Neuronal stem cell (in vitro differentiated cells): ENCODE results near the gene PDE11A.

Experiments
- DNase-seq: peaks from one replicate; pipeline ENCODE4 v3.0.0-alpha.2; 2013; ENCODE audit warnings: low spot score
- H2AFZ ChIP-seq: one replicate; pipeline ENCODE4 v1.6.1; 2013; ENCODE audit warnings: mild to moderate bottlenecking, low read length, inconsistent platforms
- H2AK5ac ChIP-seq: 2 replicates; pipeline ENCODE4 v1.6.1; 2013; ENCODE audit warnings: low read depth, mild to moderate bottlenecking, inconsistent platforms, low read length, moderate library complexity, mixed read lengths
- H2BK120ac ChIP-seq: 2 replicates; pipeline ENCODE4 v1.6.1; 2013; ENCODE audit warnings: low read depth, mild to moderate bottlenecking, inconsistent platforms, low read length, moderate library complexity, mixed read lengths
- H2BK12ac ChIP-seq: one replicate; pipeline ENCODE4 v1.6.1; 2013; ENCODE audit warnings: low read length, inconsistent platforms
- H2BK15ac ChIP-seq: 2 replicates; pipeline ENCODE4 v1.6.1; 2013; ENCODE audit warnings: mild to moderate bottlenecking, low read length, inconsistent platforms, mixed read lengths
- H2BK5ac ChIP-seq: one replicate; pipeline ENCODE4 v1.6.1; 2013; ENCODE audit warnings: inconsistent platforms, mild to moderate bottlenecking, low read length, moderate library complexity
- H3K14ac ChIP-seq: one replicate; pipeline ENCODE4 v1.6.1; 2013; ENCODE audit warnings: low read length, inconsistent platforms
- H3K18ac ChIP-seq: 2 replicates; pipeline ENCODE4 v1.6.1; 2013; ENCODE audit warnings: low read length, inconsistent platforms
- H3K23ac ChIP-seq: 2 replicates; pipeline ENCODE4 v1.6.1; 2013; ENCODE audit warnings: low read depth, mild to moderate bottlenecking, mixed read lengths, low read length, inconsistent platforms; ENCODE audit not compliant: poor library complexity
- H3K27ac ChIP-seq: replicated peaks from 3 replicates; pipeline ENCODE4 v1.5.1; 2013; ENCODE audit warnings: low read length, inconsistent platforms
- H3K27me3 ChIP-seq, 3 experiments: 2 replicates each; pipeline ENCODE4 v1.6.1; 2013; ENCODE audit warnings: low read length in 3 of 3, mild to moderate bottlenecking in 2 of 3, inconsistent platforms in 1 of 3, low read depth in 1 of 3, mixed read lengths in 1 of 3, moderate library complexity in 1 of 3; ENCODE audit not compliant: control insufficient read depth in 3 of 3, insufficient read depth in 3 of 3
- H3K36me3 ChIP-seq, 2 donors: replicated peaks in 1 of 2; 2 replicates each; pipeline ENCODE4 v1.6.1; 2013; ENCODE audit warnings: low read length in 2 of 2; ENCODE audit not compliant: control insufficient read depth in 2 of 2, insufficient read depth in 2 of 2
- H3K4ac ChIP-seq: 2 replicates; pipeline ENCODE4 v1.6.1; 2013; ENCODE audit warnings: inconsistent platforms, mild to moderate bottlenecking, low read length, moderate library complexity
- H3K4me1 ChIP-seq, 2 donors: 1 replicate in 1 of 2; 2 replicates in 1 of 2; pipeline ENCODE4 v1.6.1; 2013; ENCODE audit warnings: low read length in 2 of 2, low read depth in 1 of 2; ENCODE audit not compliant: control insufficient read depth in 2 of 2, insufficient read depth in 1 of 2
- H3K4me2 ChIP-seq: one replicate; pipeline ENCODE4 v1.6.1; 2013; ENCODE audit warnings: mild to moderate bottlenecking, low read length, inconsistent platforms; ENCODE audit not compliant: insufficient read depth, poor library complexity, severe bottlenecking
- H3K4me3 ChIP-seq, 2 donors: 2 replicates each; pipeline ENCODE4 v1.5.1; 2013; ENCODE audit warnings: low read length in 2 of 2, mild to moderate bottlenecking in 2 of 2, inconsistent platforms in 1 of 2, moderate library complexity in 1 of 2
- H3K79me1 ChIP-seq: one replicate; pipeline ENCODE4 v1.6.1; 2013; ENCODE audit warnings: low read depth, mild to moderate bottlenecking, inconsistent platforms, low read length, moderate library complexity
- H3K9ac ChIP-seq: one replicate; pipeline ENCODE4 v1.6.1; 2013; ENCODE audit warnings: mild to moderate bottlenecking, low read depth, low read length, inconsistent platforms; ENCODE audit not compliant: poor library complexity
- H3K9me3 ChIP-seq, 2 donors: replicated peaks in 1 of 2; 2 replicates each; pipeline versions ENCODE3 to v1.6.1; 2013; ENCODE audit warnings: low read length in 2 of 2, mild to moderate bottlenecking in 2 of 2, inconsistent platforms in 1 of 2, low read depth in 1 of 2, mixed read lengths in 1 of 2, moderate library complexity in 1 of 2; ENCODE audit not compliant: control insufficient read depth in 2 of 2, insufficient read depth in 1 of 2
- H4K8ac ChIP-seq: one replicate; pipeline ENCODE4 v1.6.1; 2013; ENCODE audit warnings: low read depth, mild to moderate bottlenecking, inconsistent platforms, low read length, moderate library complexity
- H4K91ac ChIP-seq: one replicate; pipeline ENCODE4 v1.6.1; 2013; ENCODE audit warnings: low read length, low read depth, mild to moderate bottlenecking, inconsistent platforms; ENCODE audit not compliant: poor library complexity
- WGBS, 2 donors: extraction: QIAGEN DNeasy Blood & Tissue Kit; methylation state at CpG; one replicate each; pipeline ENCODE4 v1.1.7; 2013; ENCODE audit warnings: missing lambda C conversion rate in 2 of 2, mixed read lengths in 1 of 2; ENCODE audit not compliant: insufficient read length in 2 of 2, insufficient replicate concordance in 1 of 2; ENCODE audit errors: extremely low coverage in 2 of 2; 5-methylcytosine and 5-hydroxymethylcytosine counted together

PDE11A gene

DNA sequence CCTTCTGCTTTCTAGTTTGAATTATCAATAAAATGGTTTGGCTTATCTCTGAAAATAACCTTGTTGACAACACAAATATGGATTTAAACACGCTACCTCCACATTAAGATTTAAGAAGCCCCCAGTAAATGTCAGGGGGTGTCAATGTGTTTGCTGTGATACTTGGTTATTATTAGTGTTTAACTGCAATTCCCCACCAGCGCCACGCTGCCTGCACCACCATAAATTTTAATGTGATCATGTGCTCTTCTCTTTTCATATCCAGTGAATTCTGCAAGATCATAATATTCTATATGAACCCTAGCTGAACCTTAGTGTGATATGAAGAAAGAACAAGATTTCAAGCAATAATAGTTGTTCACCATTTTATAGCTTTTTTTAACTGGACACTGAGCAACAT, 349.3 kb downstream of the PDE11A start:
- H2AK5ac ChIP-seq, result no peak overlapping the region
- no peak overlapping the region for H3K27ac ChIP-seq
- no peak overlapping the region for H2BK15ac ChIP-seq
- H3K23ac ChIP-seq, result no peak overlapping the region
- no peak overlapping the region for H3K18ac ChIP-seq
- H3K14ac ChIP-seq, result no peak overlapping the region
- no peak for DNase-seq
- peaks cover 0 to 3% of the 10 kb centered on the region in 2 donors for H3K4me1 ChIP-seq
- no peaks in the 10 kb centered on the region for H3K27me3 ChIP-seq
- no peak overlapping the region for H2BK120ac ChIP-seq
- no peak overlapping the region for H3K9ac ChIP-seq
- H3K36me3 ChIP-seq, result no peaks in the 10 kb centered on the region
- H2BK12ac ChIP-seq, result no peak overlapping the region
- H4K8ac ChIP-seq, result no peak overlapping the region
- WGBS, 2 donors, result no CpG with 5 or more reads among the region's 3 CpGs
- no peak overlapping the region for H2BK5ac ChIP-seq
- no peaks in the 10 kb centered on the region for H3K9me3 ChIP-seq
- no peaks in the 10 kb centered on the region for H3K79me1 ChIP-seq
- H3K4me2 ChIP-seq, result no peak overlapping the region
- H4K91ac ChIP-seq, result no peak overlapping the region
- no peak overlapping the region for H2AFZ ChIP-seq
- H3K4ac ChIP-seq, result no peak overlapping the region
- H3K4me3 ChIP-seq, result no peak overlapping the region

DNA sequence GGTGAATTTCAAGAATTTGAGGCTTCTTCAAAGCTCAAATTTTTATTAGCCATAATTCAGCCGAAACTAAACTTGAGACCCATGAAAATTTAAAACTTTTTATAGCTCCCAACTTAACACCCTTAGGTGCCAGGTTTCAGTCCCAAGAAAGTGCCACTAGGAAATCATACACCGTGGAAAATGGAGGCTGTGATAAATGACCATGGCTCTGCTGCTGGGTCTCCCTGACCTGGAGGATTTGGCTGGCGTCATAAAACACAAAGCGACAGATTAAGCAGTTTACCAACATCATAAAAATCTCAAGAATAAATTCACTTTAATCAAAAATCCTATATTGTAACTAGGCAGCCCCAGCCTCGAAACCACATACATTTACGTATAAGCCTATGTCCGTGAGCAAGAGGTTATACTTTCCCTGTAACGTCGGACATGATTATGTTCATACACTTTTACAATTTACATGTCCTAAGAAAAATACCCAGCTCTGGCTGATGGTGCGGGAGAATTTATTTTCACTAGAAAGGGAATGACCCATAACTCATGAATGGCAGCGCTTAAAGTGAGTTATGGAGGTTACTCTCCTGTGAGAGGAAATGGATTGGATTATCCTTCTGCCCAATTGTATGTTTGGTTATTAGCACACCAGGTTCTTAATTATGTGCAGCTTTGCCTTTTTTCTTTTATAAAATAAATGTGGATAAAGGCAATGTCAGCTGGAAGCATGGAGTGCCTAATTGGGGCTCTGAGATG, 350.6 kb downstream of the PDE11A start:
- DNase-seq, result no peak
- no peaks in the 10 kb centered on the region for H3K79me1 ChIP-seq
- H3K4me2 ChIP-seq, result no peak overlapping the region
- no peak overlapping the region for H2BK120ac ChIP-seq
- H2BK5ac ChIP-seq, result no peak overlapping the region
- WGBS, 2 donors, result no CpG with 5 or more reads among the region's 11 CpGs
- H4K91ac ChIP-seq, result no peak overlapping the region
- H2BK15ac ChIP-seq, result no peak overlapping the region
- no peak overlapping the region for H2AK5ac ChIP-seq
- H3K9me3 ChIP-seq, result no peaks in the 10 kb centered on the region
- H3K4me1 ChIP-seq, result peaks cover 0 to 3% of the 10 kb centered on the region in 2 donors
- no peak overlapping the region for H4K8ac ChIP-seq
- no peak overlapping the region for H3K23ac ChIP-seq
- no peak overlapping the region for H3K14ac ChIP-seq
- H3K4me3 ChIP-seq, result no peak overlapping the region
- H3K36me3 ChIP-seq, result no peaks in the 10 kb centered on the region
- no peak overlapping the region for H2BK12ac ChIP-seq
- no peaks in the 10 kb centered on the region for H3K27me3 ChIP-seq
- H3K9ac ChIP-seq, result no peak overlapping the region
- H2AFZ ChIP-seq, result no peak overlapping the region
- H3K18ac ChIP-seq, result no peak overlapping the region
- no peak overlapping the region for H3K4ac ChIP-seq
- no peak overlapping the region for H3K27ac ChIP-seq

DNA sequence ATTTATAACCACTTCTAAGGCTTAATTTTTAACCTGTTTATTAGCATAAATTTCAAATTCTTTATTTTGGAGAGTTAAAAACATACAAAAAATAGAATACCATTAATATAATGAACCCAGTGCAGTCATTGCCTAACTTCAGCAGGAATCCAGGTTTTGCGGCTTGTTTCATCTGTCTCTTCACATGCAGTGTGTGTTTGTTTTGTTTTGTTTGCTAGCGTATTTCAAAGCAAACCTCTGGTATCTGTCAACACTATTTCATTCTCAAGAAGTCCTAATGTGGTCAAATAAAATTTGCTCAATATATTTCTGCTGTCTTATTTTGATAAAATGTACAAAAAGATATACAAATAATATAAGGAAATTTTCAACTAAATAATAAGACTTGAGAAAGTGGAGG, 351.5 kb downstream of the PDE11A start:
- H4K8ac ChIP-seq, result no peak overlapping the region
- H2AFZ ChIP-seq, result no peak overlapping the region
- no peak for DNase-seq
- no peak overlapping the region for H2BK12ac ChIP-seq
- H3K14ac ChIP-seq, result no peak overlapping the region
- no peak overlapping the region for H2BK5ac ChIP-seq
- no peak overlapping the region for H2BK15ac ChIP-seq
- peaks cover 0 to 3% of the 10 kb centered on the region in 2 donors for H3K4me1 ChIP-seq
- no peaks in the 10 kb centered on the region for H3K27me3 ChIP-seq
- WGBS, 2 donors, result no CpG with 5 or more reads among the region's 2 CpGs
- no peak overlapping the region for H3K4ac ChIP-seq
- H3K18ac ChIP-seq, result no peak overlapping the region
- no peaks in the 10 kb centered on the region for H3K79me1 ChIP-seq
- H2AK5ac ChIP-seq, result no peak overlapping the region
- H3K9me3 ChIP-seq, result no peaks in the 10 kb centered on the region
- H3K23ac ChIP-seq, result no peak overlapping the region
- no peak overlapping the region for H3K4me2 ChIP-seq
- no peak overlapping the region for H4K91ac ChIP-seq
- H3K9ac ChIP-seq, result no peak overlapping the region
- H3K4me3 ChIP-seq, result no peak overlapping the region
- H3K36me3 ChIP-seq, result no peaks in the 10 kb centered on the region
- H2BK120ac ChIP-seq, result no peak overlapping the region
- no peak overlapping the region for H3K27ac ChIP-seq

DNA sequence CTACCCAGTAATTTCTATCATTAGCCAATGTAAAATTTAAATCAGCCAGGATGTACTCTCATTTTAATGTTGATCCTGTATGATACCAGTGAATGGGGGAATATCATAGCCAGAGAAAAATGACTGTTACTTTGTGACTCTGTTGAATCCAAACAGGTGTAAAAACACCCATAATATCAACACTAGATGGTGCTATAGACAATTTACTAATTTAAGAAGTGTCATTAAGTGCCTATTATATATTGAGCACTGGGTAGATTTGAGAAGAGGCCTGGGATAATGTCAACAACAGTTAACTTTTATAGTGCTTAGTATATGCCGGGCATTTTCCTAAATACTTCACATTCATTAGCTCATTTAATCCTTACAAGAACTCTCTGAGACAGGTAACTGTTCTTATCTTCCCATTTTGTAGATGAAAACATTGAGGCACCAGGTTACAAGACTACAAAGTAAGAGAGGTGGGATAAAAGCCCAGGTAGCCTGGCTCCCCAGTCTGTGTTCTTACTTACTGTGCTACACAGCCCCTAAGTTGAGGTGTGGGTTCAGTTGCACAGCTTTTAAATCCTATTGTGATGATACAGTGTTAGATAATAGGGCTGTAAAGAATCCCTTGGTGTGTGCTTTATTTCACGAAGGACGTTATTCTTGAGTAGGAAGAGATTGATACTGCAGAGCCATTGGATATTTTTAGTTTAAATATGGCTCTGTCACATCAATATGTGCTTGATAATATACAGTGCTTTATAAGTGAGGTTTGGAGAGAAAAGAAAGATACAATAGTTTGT, 354.6 kb downstream of the PDE11A start:
- no peak overlapping the region for H3K14ac ChIP-seq
- no peak for DNase-seq
- no peak overlapping the region for H2BK120ac ChIP-seq
- no peak overlapping the region for H2AK5ac ChIP-seq
- no peak overlapping the region for H4K91ac ChIP-seq
- no peak overlapping the region for H3K4me3 ChIP-seq
- no peak overlapping the region for H3K23ac ChIP-seq
- H3K4me2 ChIP-seq, result no peak overlapping the region
- no peak overlapping the region for H3K18ac ChIP-seq
- no peaks in the 10 kb centered on the region for H3K36me3 ChIP-seq
- no peak overlapping the region for H4K8ac ChIP-seq
- no peak overlapping the region for H3K9ac ChIP-seq
- no peak overlapping the region for H3K27ac ChIP-seq
- H3K4ac ChIP-seq, result no peak overlapping the region
- WGBS, 2 donors, result no CpG with 5 or more reads among the region's 3 CpGs
- H2AFZ ChIP-seq, result no peak overlapping the region
- H3K9me3 ChIP-seq, result no peaks in the 10 kb centered on the region
- no peaks in the 10 kb centered on the region for H3K79me1 ChIP-seq
- H2BK5ac ChIP-seq, result no peak overlapping the region
- no peak overlapping the region for H2BK15ac ChIP-seq
- H3K27me3 ChIP-seq, result no peaks in the 10 kb centered on the region
- peaks cover 0 to 5% of the 10 kb centered on the region in 2 donors for H3K4me1 ChIP-seq
- no peak overlapping the region for H2BK12ac ChIP-seq
